ENCODE measurements around the gene SPTLC3.
"Not testable (repeated sequence)": the region's sequence is repeated elsewhere in the genome, so short reads cannot be mapped to it uniquely, and the experiment has no call there.

The SPTLC3 gene

DNA sequence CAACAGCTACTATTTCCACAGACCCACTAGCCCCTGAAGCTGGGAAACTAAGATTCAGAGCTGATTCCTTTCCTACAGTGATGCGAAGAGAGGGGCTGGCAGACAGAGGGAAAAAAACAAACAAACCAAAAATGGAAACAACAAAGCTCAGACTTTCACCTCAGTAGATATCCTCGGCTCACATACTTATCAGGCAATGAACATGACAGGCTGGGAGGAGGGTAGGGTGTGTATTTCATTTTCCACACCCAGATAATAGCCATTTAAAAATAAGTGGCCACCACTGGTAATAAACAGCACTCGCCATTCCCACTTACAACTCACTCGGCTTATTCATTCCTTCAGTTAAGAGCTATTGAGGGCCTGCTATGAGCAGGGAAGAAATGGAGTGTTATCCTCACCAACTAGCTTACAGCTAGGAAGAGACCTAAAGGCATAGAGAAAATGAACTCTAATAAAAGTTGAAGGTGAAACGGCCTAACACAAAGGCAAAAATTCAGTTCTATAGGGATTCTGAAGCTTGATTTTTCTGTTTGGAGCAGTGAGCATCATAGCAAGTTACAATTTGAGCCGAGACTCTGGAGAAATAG lies 32.0 kb upstream of the SPTLC3 start:
- H3K4me3 ChIP-seq (replicated peaks in 1 of 2; ENCODE audit: low read depth in 2 of 2, low read length in 2 of 2): no peak overlapping the region
- DNase-seq (ENCODE audit: low read depth in 2 of 2): no peak
- TF ChIP-seq, protein P1, sequence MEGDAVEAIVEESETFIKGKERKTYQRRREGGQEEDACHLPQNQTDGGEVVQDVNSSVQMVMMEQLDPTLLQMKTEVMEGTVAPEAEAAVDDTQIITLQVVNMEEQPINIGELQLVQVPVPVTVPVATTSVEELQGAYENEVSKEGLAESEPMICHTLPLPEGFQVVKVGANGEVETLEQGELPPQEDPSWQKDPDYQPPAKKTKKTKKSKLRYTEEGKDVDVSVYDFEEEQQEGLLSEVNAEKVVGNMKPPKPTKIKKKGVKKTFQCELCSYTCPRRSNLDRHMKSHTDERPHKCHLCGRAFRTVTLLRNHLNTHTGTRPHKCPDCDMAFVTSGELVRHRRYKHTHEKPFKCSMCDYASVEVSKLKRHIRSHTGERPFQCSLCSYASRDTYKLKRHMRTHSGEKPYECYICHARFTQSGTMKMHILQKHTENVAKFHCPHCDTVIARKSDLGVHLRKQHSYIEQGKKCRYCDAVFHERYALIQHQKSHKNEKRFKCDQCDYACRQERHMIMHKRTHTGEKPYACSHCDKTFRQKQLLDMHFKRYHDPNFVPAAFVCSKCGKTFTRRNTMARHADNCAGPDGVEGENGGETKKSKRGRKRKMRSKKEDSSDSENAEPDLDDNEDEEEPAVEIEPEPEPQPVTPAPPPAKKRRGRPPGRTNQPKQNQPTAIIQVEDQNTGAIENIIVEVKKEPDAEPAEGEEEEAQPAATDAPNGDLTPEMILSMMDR (IDR thresholded peaks at IDR 0.05; ENCODE audit: low read depth, low read length): no peak

DNA sequence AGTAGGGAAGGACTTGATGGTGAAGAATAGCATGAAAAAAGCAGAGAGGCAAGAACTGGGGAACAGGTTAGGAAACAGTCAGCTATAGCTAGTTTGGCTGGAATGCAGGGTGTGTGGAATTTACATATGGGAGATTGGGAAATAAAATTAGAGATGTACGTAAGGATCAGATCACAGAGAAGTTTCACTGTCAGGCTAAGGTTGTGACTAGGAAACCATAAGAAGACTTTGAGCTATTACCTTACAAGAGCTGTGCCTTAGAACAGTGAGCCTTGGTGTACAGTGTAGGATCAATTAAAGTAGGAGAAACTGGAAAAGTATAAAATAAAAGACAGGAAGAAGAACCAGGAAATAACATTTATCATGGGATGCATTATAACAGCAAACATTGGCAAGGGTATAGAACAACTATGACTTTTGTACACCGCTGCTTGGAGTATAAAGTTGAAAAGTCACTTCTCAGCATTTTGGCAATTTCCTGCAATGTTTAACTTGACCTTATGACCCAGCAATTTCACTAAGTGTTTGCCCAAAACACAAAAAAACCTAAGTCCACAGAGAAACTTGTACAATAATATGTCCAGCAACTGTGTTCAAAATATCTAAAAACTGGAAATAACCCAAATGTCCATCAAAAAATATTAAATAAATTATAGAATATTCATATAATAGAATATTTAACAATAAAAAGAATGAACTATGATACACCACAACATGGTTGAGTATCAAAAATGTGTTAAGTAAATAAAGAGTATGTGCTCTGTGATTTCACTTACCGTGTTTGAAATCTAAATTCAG lies 31.2 kb upstream of the SPTLC3 start:
- DNase-seq (ENCODE audit: low read depth in 2 of 2): no peak
- TF ChIP-seq, protein P1 (IDR thresholded peaks at IDR 0.05; ENCODE audit: low read depth, low read length): no peak
- no peak overlapping the region for H3K4me3 ChIP-seq (replicated peaks in 1 of 2; ENCODE audit: low read depth in 2 of 2, low read length in 2 of 2)

DNA sequence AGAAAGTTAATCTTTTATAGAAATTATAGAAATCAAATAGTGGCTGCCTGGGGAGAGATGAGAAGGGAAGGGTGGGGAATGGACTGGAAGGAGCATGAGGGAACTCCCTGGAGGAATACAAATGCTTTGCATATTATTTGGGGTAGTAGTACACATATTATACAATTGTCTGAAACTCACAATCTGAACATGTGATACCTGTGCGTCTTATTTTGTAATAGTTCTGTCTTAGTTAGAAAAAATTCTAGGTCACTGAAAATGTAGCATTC lies 30.7 kb upstream of the SPTLC3 start:
- TF ChIP-seq, protein P1 (IDR thresholded peaks at IDR 0.05; ENCODE audit: low read depth, low read length): no peak
- DNase-seq (ENCODE audit: low read depth in 2 of 2): no peak
- no peak overlapping the region for H3K4me3 ChIP-seq (replicated peaks in 1 of 2; ENCODE audit: low read depth in 2 of 2, low read length in 2 of 2)

DNA sequence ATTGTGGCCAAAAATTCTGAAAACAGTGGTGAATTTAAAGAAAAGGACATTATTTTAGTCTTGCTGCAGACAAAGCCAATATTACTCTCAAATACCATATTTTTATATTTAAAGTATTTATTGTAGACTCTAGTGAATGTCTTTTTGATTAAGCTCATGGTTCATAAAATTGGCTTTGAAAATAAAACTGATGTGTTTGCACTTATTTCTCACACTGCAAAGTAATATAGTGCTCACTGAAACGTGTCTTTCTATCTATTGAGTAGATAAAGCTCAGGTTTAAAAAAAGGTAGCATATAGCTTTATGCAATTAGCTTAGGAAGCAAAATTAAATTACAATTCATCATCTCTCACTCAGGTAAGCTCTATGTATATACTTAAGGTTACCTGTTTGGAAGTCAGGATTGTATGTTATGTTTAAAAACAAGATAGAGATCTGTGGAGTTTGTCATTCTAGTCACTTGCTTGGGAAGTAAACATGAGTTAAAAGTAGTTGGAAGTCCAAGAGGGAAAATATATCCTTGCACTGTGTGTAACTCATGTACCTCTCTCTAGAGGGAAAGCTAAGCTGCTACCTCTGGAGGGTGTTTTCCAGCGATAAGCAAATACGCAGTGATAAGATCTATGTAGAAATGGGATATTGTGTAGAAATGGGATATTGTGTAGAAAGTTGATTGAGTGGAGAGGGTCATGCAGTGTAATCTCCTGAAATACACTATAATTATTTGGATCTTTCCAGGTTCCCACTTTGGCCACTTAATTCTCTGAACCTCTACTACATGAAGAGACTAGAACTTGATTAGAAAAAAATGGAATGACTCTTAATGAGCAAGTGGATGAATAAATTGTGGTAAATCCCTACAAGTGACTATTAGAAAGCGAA lies 29.9 kb upstream of the SPTLC3 start:
- H3K4me3 ChIP-seq (replicated peaks in 1 of 2; ENCODE audit: low read depth in 2 of 2, low read length in 2 of 2): no peak overlapping the region
- TF ChIP-seq, protein P1 (IDR thresholded peaks at IDR 0.05; ENCODE audit: low read depth, low read length): no peak
- DNase-seq (ENCODE audit: low read depth in 2 of 2): no peak

DNA sequence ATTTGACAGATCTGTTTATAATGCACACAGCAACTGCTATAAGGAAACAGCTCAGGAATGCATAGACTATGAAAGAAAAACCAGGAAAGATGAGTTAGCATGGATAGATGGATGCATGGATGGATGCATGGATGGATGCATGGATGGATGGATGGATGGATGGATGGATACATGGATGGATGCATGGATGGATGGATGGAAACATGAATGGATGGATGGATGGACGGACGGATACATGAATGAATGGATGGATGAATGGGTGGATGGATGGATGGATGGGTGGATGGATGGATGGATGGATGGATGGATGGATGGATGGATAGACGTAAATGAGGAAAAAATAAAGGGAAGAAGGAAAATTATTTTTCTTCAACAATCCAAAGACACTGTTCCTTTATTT lies 29.1 kb upstream of the SPTLC3 start:
- H3K4me3 ChIP-seq (replicated peaks in 1 of 2; ENCODE audit: low read depth in 2 of 2, low read length in 2 of 2); DNase-seq (ENCODE audit: low read depth in 2 of 2): not testable (repeated sequence)

DNA sequence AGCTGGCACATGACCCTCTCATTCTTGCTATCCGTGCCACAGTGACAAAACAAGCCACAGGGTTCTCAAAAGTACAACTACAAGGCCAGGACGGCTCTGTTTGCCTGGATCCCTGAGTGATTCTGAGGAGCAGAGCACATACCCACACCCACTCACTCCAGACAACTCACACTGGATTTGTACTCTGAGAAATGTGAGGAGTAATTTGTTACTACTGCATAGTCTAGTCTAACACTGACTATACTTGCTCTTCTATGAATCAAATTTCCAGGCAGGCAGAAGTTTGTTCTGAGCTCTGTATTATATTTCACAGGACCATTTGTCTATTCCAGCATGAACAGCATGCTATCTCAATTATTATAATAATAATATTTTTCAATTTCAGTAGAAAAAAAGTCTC lies 26.7 kb upstream of the SPTLC3 start:
- no peak for DNase-seq (ENCODE audit: low read depth in 2 of 2)
- TF ChIP-seq, protein P1 (IDR thresholded peaks at IDR 0.05; ENCODE audit: low read depth, low read length): no peak
- H3K4me3 ChIP-seq (replicated peaks in 1 of 2; ENCODE audit: low read depth in 2 of 2, low read length in 2 of 2): no peak overlapping the region

Measured in cardiac fibroblast (primary cell).